ENCODE measurements around the gene MTAP.

The MTAP gene

GRCh38 chr9:21983561-21983935 is 181.1 kb downstream of the MTAP start:
- Mint-ChIP-seq H3K4me1 (no peaks in the 10 kb centered on the region), H3K36me3 (ENCODE audit: low read depth) (no peaks in the 10 kb centered on the region), H3K27ac (no peak overlapping the region), H3K9me3 (no peaks in the 10 kb centered on the region), H3K27me3 (ENCODE audit: low read depth, poor library complexity) (peaks cover 100% of the 10 kb centered on the region), H3K4me3 (no peak overlapping the region)
- no peak for TF ChIP-seq CTCF (IDR thresholded peaks at IDR 0.05)
- DNase-seq = no peak

GRCh38 chr9:21984101-21984500 is 181.7 kb downstream of the MTAP start:
- peaks cover 100% of the 10 kb centered on the region for H3K27me3 Mint-ChIP-seq (ENCODE audit: low read depth, poor library complexity)
- H3K4me3 Mint-ChIP-seq = no peak overlapping the region
- no peaks in the 10 kb centered on the region for H3K9me3 Mint-ChIP-seq
- DNase-seq = no peak
- TF ChIP-seq CTCF (IDR thresholded peaks at IDR 0.05) = no peak
- H3K27ac Mint-ChIP-seq = no peak overlapping the region
- no peaks in the 10 kb centered on the region for H3K4me1 Mint-ChIP-seq
- H3K36me3 Mint-ChIP-seq (ENCODE audit: low read depth) = no peaks in the 10 kb centered on the region

- no peak for TF ChIP-seq CTCF (IDR thresholded peaks at IDR 0.05)
- H3K36me3 Mint-ChIP-seq (ENCODE audit: low read depth) = no peaks in the 10 kb centered on the region
Observed at GRCh38 chr9:21985964-21986667, 183.7 kb downstream of the MTAP start.

More at GRCh38 chr9:21985964-21986667, 183.7 kb downstream of the MTAP start:
- no peak overlapping the region for H3K27ac Mint-ChIP-seq
- no peak overlapping the region for H3K4me3 Mint-ChIP-seq
- H3K4me1 Mint-ChIP-seq = no peaks in the 10 kb centered on the region
- H3K9me3 Mint-ChIP-seq = no peaks in the 10 kb centered on the region
- DNase-seq = no peak
- peaks cover 100% of the 10 kb centered on the region for H3K27me3 Mint-ChIP-seq (ENCODE audit: low read depth, poor library complexity)

Data from nephron progenitor cell (in vitro differentiated cells).